EH (cell line): ENCODE results near the gene MICAL2.

ENCODE experiments used
- DNase-seq: peaks from one replicate; pipeline ENCODE4 v3.0.0-alpha.2; 2015; ENCODE audit warnings: low read depth

MICAL2 gene

DNA sequence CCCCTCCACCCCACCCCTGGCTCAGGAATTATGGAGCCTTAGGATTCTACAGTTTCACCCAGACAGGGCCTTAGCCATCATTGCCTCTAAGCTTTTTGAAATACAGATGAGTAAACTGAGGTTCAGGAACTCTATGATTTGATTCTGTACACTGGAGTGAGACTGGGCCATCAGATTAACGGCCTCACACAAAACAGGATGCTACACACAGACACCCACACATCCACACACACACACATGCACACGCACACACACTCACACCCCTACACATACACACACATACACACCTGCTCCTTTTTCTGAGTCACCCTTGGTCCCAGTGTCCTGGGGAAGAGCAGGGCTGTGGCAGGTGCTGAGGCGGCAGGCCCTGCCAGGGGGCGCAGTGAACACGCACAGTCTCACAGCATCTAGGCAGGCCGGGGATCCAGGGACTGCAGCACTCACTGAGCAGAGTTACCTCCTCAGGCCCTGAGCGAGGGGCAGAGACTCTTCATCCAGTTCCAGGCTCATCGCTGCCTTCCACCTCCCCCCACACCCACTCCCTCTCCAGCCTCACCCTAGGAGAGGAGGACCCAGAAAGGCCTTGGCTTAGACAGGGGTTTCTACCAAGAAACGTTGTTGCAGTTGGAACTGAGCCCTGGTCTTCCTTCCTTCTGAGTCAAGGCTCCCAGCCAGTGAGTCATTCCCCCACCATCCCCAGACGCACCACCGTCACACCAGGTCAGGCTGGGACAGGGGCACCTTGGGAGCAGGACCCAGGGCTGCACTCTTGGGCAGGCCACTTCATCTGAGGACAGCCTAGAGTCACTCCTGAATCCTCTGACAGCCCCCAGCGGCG, 177.2 kb downstream of the MICAL2 start:
- DNase-seq: peak; percentile 99

DNA sequence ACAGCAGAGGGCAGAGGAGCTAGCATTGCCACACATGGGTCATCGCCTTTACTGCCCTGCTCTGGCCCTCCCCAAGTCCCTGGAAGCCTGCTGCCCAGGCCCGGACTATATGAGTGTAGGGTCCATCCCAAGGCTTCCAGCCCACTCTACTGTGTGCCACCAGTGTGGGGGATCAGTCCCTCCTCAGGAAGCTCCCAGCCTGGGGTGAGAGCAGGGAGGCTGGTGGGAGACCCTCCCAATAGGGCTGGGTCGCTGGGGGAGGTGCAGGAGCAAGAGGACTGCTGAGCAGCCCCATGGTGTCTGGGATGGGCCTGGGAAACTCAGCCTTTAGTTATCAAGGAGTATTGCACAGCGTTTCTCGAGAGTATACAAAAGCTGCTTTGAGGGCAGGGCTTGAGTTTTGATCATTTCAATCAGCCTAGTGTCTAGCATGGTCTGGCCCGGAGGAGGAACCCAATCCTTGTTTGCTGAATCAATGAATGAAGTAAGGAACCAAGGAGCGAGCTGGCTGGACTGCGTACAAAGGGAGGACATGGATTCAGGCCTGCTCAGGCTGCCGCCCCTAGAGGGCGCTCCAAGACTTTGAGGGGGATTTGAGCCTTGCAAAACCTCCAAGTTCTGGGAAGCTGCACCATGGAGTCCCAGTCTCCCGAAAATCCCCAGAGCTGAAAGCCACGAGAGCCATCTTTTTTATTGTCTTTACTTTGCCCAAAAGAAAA, 178.0 kb downstream of the MICAL2 start:
- DNase-seq: peak; percentile 95

DNA sequence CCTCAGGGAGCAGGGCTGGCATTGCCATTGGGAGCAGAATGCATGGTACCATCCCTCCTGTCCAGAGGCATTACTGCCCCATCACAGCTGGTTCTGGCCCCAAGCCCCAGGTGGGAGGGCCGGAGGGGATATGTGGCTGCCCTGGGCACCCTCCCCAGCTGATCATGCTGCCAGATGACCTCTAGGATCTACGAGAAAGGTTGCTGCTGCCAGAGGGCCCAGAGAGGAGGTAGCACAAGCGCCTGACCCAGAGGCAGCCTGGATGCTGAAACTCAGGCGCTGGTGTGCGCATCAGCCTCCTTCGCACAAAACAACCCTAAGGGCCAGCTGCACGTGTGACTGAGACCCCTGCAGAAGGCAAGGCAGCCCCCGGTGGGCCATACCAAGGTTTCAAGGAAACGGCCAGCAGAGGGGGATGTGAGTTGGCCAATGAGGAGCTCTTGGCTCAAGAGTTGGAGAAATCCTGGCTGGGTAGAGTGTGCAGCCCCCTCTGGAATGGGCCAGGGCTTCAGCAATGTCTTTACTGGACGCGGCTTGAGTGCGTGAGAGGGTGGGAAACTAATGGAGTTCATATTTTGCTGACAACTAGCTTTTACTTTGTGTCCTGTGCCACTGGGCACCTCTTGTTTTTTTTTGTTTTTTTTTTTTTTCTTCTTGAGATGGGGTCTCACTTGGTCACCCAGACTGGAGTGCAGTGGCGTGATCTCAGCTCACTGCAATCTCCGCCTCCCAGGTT, 178.7 kb downstream of the MICAL2 start:
- DNase-seq: no peak

DNA sequence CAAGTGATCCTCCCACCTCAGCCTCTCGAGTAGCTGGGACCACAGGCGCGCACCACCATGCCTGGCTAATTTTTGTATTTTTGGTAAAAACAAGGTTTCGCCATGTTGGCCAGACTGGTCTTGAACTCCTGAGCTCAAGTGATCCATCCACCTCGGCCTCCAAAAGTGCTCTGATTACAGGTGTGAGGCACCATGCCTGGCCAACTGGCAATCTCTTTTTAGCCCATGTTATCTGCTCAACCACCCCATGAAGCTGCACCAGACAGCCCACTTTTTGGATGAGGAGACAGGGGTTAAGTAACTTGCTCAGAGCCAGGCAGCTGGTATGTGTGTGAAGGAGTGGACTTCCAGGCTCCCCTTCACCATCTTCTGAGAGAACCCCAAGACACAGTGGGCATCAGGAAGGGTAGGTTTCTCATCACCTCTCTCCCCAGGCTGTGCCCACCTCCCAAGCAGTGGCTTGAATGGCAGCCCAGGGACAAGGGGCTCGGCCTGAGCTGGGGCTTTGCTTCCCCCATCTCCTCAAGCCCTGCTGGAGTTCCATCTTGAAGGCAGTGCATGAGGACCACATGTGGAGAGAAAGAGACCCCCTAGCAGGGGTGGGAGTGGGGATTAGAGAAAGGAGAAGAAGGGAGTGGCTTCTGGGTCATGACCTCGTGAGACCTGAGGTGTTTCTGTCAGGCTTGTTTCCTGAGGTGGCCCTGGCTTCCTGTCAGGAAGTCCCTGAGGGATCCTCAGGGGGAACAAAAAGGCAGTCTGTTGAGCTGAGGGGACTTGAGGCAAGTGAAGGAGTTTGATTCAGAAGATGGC, 179.5 kb downstream of the MICAL2 start:
- no peak for DNase-seq

DNA sequence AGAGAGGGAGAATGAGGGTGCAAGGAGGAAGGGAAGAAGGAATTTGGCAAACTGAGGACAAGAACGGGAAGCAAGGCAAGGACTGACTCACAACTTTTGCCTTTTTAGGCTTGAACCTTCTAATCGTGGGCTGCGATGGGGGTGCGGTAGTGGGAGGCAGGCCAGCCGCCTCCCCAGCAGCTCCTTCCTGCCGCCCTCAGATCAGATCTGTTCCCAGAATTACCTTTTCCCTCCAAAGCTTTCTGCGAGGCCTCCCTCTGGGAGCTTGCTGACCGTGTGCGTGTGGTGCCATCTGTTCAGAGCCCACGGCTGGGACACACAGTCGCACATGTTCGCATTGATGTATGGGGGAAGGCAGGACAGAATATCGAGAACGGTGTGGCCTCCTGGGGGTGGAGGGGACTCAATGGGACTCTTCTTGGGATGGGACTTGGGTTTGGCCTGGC, 180.1 kb downstream of the MICAL2 start:
- DNase-seq: no peak

DNA sequence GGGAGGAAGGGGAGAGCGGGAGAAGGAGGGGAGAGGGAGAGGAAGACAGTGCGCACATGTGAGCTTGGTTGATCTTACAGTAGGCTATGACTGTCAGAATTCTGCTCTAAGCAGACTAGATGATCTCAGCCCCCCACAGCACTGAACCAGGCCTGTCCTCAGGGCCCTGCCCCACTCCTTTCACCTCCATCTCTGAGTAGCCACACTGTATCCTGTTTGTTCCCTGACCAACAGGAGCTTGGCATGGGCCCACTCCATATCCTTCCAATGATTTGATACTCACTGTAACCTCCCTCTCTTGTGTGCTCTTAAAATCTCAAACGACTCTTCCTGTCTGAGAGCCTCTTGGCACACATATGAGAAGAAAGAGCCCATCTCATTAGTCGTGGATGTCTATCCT, 180.9 kb downstream of the MICAL2 start:
- DNase-seq: no peak

DNA sequence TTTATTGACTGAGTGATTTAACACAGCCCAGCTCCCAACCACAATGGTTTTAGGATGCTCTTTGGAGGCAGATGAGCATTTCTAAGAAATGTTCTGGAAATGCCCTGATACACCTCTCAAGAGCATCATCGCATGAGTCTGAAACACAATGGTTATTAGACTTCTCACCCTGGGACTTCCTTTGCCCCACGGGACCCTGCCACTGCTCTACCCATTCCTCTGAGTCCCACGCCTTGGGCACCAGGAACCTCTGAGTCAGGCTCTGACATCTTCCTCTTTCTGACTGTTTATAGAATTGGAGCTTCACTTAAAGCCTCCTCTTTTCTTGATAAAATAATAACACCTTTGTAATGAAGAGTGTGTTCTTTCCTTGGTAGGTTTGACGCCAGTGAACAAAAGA, 181.4 kb downstream of the MICAL2 start:
- no peak for DNase-seq

DNA sequence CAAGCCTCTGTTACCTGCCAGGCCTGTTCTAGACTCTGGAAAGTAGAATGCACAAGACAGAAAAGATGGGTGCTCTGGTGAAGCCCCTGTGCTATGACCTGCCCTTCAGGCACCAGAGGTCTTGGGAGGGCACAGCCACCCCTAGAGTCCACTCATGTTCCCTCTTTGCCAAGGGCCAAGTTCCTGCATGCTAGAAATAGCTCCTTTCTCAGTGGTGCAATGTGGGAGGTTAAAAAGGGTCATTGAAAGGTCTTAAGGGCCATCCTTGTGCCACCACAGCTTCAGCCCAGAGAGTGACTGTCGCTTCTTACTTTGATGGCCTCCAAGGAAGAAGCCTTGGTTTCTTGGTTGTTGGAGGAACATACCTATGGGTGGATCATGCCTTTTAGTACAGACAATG, 182.4 kb downstream of the MICAL2 start:
- no peak for DNase-seq

DNA sequence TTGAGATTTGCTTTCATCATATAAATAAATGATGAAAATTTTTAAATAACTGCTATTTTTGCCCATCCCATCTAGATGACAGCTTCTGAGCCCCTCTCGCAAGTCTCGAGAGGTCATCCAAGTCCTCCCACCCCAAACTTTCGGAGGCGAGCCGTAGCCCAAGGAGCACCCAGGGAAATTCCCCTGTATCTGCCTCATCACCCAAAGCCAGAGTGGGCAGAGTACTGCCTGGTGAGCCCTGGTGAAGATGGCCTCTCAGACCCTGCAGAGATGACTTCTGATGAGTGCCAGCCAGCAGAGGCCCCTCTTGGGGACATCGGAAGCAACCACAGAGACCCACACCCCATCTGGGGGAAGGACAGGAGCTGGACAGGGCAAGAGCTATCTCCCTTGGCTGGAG, 183.1 kb downstream of the MICAL2 start:
- DNase-seq: no peak

DNA sequence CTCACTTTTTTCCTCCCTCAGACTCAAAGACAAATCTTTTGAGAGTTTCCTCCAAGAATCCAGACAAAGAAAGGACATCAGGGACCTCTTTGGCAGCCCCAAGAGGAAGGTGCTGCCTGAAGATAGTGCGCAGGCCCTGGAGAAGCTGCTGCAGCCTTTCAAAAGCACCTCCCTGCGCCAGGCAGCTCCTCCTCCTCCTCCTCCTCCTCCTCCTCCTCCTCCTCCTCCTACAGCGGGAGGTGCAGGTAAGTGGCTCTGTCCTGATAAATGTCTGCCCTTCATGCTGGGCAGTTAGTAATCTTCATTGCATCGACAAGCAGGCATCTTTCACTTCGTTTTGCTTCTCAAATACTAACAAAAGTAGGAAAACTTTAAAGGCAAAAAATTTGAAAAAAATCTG, 184.2 kb downstream of the MICAL2 start:
- DNase-seq: no peak

DNA sequence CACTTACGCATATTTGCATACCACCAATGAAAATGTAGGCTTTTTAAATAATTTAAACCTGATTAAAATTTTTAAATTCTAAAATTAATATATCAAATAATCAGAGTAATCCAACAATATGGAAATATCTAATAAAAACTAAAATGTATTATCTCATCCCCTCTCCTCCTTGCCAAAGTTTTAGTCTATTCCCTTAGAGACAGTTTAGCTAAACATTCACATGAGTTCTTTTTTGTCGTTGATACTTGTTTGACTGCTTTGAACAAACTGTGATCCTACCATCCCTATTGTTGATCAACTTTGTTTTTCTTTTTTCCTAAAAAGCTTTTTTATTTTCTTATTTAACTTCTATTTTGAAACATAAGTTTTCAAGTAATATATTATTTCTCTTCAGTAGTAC, 185.6 kb downstream of the MICAL2 start:
- DNase-seq: no peak

DNA sequence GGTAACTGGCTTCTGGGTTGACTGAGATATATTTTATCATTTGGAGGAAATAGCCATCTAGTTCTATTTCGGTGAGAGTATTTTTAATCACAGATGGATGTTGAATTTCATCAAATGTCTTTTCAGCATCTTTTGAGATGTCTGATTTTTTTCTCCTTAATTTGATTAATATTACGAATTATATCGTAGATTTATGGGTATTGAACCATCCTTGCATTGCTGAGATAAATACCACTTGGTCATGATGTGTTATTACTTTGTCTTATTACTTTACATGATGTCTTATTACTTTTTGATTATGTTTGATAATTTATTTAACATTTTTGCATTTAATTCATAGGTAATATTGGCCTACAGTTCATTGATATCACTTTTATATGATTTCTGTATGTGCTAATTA, 188.2 kb downstream of the MICAL2 start:
- DNase-seq: no peak

DNA sequence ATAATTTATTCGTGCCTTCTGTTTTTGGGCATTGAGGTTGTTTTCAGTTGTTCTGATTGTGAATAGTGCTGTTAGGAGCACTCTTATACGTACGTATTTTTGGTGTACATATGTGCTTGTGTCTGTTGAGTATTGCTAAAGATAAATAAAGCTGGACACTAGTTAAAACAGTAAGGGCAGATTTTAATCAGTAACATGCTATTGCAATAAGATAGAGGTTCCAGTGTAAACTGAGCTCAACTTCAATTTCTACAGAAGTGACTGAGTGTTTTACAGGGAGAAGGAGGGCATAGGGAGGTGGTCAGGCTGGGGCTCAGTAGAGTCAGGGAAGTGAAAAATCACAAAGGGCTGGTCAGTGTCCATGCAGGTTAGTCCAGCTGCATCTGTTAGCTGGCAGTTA, 191.0 kb downstream of the MICAL2 start:
- DNase-seq: no peak

DNA sequence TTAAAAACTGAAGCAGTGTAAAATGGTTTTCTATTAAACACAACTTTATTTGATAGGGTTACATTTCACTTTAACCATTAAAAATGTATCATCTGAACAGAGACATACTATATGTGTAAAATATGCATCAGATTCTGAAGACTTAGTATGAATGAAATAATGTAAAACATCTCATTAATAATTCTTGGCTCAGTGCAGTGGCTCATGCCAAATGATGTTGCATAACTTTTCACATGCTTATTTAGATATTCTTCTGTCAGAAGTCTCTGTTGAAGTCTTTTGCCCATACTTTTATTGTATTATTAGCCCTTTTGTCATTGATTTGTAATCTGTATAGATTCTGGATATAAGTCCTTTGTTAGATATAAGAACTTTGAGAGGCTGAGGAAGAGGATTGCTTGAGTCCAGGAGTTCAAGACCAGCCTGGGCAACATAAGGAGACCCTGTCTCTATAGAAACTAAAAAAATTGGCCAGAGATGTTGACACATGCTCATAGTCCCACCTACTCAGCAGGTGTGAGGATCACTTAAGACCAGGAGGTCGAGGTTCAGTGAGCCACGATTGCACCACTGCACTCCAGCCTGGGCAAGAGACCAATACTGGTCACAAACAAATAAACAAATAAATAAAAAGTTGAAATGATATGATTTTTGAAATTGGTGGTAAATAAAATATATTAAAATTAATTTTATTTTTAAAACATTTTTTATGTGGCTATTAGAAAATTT, 193.2 kb downstream of the MICAL2 start:
- peak; percentile 64 for DNase-seq

DNA sequence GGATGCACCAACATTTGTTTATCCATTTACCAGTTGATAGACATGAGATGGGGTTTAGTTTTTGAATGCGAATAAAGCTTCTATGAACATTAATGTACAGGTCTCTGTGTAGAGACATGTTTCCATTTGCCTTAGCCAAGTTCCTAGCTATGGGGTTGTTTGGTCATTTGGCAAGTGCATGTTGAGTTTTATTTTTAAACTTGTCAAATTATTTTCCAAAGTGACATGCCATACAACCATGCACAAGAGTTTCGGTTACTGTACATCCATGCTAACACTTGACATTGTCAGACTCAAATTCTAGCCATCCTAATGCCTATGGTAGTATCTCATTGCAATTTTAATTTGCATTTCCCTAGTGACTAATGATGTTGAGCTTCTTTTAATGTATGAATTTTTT, 196.4 kb downstream of the MICAL2 start:
- DNase-seq: no peak

DNA sequence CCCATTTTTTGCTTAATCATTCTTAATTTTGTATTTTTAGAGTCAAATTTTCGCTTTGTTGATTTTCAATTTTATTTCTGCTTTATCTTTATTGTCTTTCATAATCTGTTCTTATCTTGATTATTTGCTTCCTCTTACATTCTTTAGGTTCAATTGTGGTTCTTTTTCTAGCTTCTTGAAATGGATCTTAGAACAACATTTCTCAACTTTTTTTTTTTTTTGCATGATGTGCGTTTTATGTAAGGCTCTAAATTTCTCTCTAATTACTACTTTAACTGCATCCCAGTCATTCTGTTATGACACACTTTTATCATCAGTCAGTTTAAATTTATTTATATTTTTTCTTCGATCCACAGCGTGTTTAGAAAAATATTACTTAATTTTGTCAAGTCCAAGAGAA, 201.7 kb downstream of the MICAL2 start:
- DNase-seq: no peak
